IPS-18a (cell line): ENCODE results near the gene SPINK9.

ENCODE experiments used
- H3K27ac ChIP-seq: one replicate; pipeline ENCODE4 v1.5.1; 2013; ENCODE audit warnings: low read length
- H3K27me3 ChIP-seq: one replicate; pipeline ENCODE4 v1.6.1; 2013; ENCODE audit warnings: mild to moderate bottlenecking, low read length; ENCODE audit not compliant: control insufficient read depth, insufficient read depth
- H3K36me3 ChIP-seq: one replicate; pipeline ENCODE4 v1.6.1; 2013; ENCODE audit warnings: low read depth, low read length; ENCODE audit not compliant: control insufficient read depth
- H3K4me1 ChIP-seq: one replicate; pipeline ENCODE4 v1.6.1; 2013; ENCODE audit warnings: low read depth, low read length; ENCODE audit not compliant: control insufficient read depth
- H3K4me3 ChIP-seq: one replicate; pipeline ENCODE4 v1.5.1; 2013; ENCODE audit warnings: low read length
- H3K9ac ChIP-seq: one replicate; pipeline ENCODE4 v1.6.1; 2013; ENCODE audit warnings: mild to moderate bottlenecking, low read length, moderate library complexity
- H3K9me3 ChIP-seq: one replicate; pipeline ENCODE4 v1.6.1; 2013; ENCODE audit warnings: low read depth, low read length; ENCODE audit not compliant: control insufficient read depth

The SPINK9 gene

GRCh38 chr5:148388696-148389095 lies 53.3 kb downstream of the SPINK9 start:
- Histone ChIP-seq H3K36me3 (no peaks in the 10 kb centered on the region), H3K27me3 (no peaks in the 10 kb centered on the region), H3K4me1 (peaks cover 19% of the 10 kb centered on the region)

More at GRCh38 chr5:148388696-148389095, 53.3 kb downstream of the SPINK9 start:
- H3K27ac ChIP-seq = no peak overlapping the region
- H3K4me3 ChIP-seq = no peak overlapping the region
- H3K9ac ChIP-seq = no peak overlapping the region
- H3K9me3 ChIP-seq = no peaks in the 10 kb centered on the region
